ENCODE data around the gene PLEKHM3. TPM values are rescaled to one million over a fixed set of nuclear protein-coding genes. Genes with fewer than 3 reads are reported as not detected.

The PLEKHM3 gene
- total RNA-seq, 1 donor, result 13.8 TPM

- no peak overlapping the region for H3K4me3 ChIP-seq (ENCODE audit: low read depth, low read length)
- peak; percentile 80 for DNase-seq (ENCODE audit: low read depth)
- no peak for TF ChIP-seq CTCF (IDR thresholded peaks at IDR 0.05; ENCODE audit: insufficient read depth, low read depth, low read length)
Observed at GRCh38 chr2:208064220-208064961, 39.1 kb upstream of the PLEKHM3 start.

GRCh38 chr2:208062961-208063360, 37.6 kb upstream of the PLEKHM3 start:
- no peak for TF ChIP-seq CTCF (IDR thresholded peaks at IDR 0.05; ENCODE audit: insufficient read depth, low read depth, low read length)
- H3K4me3 ChIP-seq (ENCODE audit: low read depth, low read length), result no peak overlapping the region

GRCh38 chr2:208062113-208062512, 36.8 kb upstream of the PLEKHM3 start:
- DNase-seq (ENCODE audit: low read depth), result peak; percentile 45
- peak; percentile 48 for TF ChIP-seq CTCF (IDR thresholded peaks at IDR 0.05; ENCODE audit: insufficient read depth, low read depth, low read length)
- no peak overlapping the region for H3K4me3 ChIP-seq (ENCODE audit: low read depth, low read length)

More at GRCh38 chr2:208062961-208063360, 37.6 kb upstream of the PLEKHM3 start:
- DNase-seq (ENCODE audit: low read depth), result no peak

- no peak for DNase-seq (ENCODE audit: low read depth)
- no peak for TF ChIP-seq CTCF (IDR thresholded peaks at IDR 0.05; ENCODE audit: insufficient read depth, low read depth, low read length)
- H3K4me3 ChIP-seq (ENCODE audit: low read depth, low read length), result no peak overlapping the region
Observed at GRCh38 chr2:208057108-208057507, 31.8 kb upstream of the PLEKHM3 start.

- DNase-seq (ENCODE audit: low read depth), result no peak
- H3K4me3 ChIP-seq (ENCODE audit: low read depth, low read length), result no peak overlapping the region
- no peak for TF ChIP-seq CTCF (IDR thresholded peaks at IDR 0.05; ENCODE audit: insufficient read depth, low read depth, low read length)
Observed at GRCh38 chr2:208049441-208049840, 24.1 kb upstream of the PLEKHM3 start.

- no peak for TF ChIP-seq CTCF (IDR thresholded peaks at IDR 0.05; ENCODE audit: insufficient read depth, low read depth, low read length)
- no peak overlapping the region for H3K4me3 ChIP-seq (ENCODE audit: low read depth, low read length)
- no peak for DNase-seq (ENCODE audit: low read depth)
Observed at GRCh38 chr2:208049006-208049405, 23.7 kb upstream of the PLEKHM3 start.

GRCh38 chr2:208047840-208048239, 22.5 kb upstream of the PLEKHM3 start:
- TF ChIP-seq CTCF (IDR thresholded peaks at IDR 0.05; ENCODE audit: insufficient read depth, low read depth, low read length), result no peak
- no peak for DNase-seq (ENCODE audit: low read depth)
- no peak overlapping the region for H3K4me3 ChIP-seq (ENCODE audit: low read depth, low read length)
